HEK293T (cell line): ENCODE results near the gene INSIG2.

ENCODE experiments used
- BHLHE40 ChIP-seq: fragments of 450-650 bp; IDR thresholded peaks from 2 replicates; pipeline ENCODE4 v1.6.1; 2016; ENCODE audit warnings: mild to moderate bottlenecking, moderate library complexity, borderline replicate concordance
- CTBP1 ChIP-seq: fragments of 450-650 bp; IDR thresholded peaks from 2 replicates; pipeline ENCODE4 v1.6.1; 2016; ENCODE audit warnings: borderline replicate concordance
- ELF4 ChIP-seq: fragments of 450-650 bp; IDR thresholded peaks from 2 replicates; pipeline ENCODE4 v1.6.1; 2017; ENCODE audit warnings: antibody characterized with exemption
- FOXA1 ChIP-seq: fragments of 450-650 bp; IDR thresholded peaks from 2 replicates; pipeline ENCODE4 v1.6.1; 2016; ENCODE audit warnings: mild to moderate bottlenecking
- FOXK2 ChIP-seq: fragments of 450-650 bp; IDR thresholded peaks from 2 replicates; pipeline ENCODE4 v1.6.1; 2016; ENCODE audit warnings: mild to moderate bottlenecking
- FOXM1 ChIP-seq: fragments of 450-650 bp; IDR thresholded peaks from 2 replicates; pipeline ENCODE4 v1.6.1; 2017; ENCODE audit warnings: mild to moderate bottlenecking, borderline replicate concordance
- HDGF ChIP-seq: fragments of 450-650 bp; IDR thresholded peaks from 2 replicates; pipeline ENCODE4 v1.6.1; 2017; ENCODE audit warnings: antibody characterized with exemption, borderline replicate concordance
- SP1 ChIP-seq: fragments of 450-650 bp; IDR thresholded peaks from 2 replicates; pipeline ENCODE4 v1.6.1; 2017
- SUZ12 ChIP-seq: fragments of 450-650 bp; IDR thresholded peaks from 2 replicates; pipeline ENCODE4 v1.6.1; 2016; ENCODE audit warnings: mild to moderate bottlenecking
- TARDBP ChIP-seq: fragments of 450-650 bp; IDR thresholded peaks from 2 replicates; pipeline ENCODE4 v1.6.1; 2016
- ZNF384 ChIP-seq: fragments of 450-650 bp; IDR thresholded peaks from 2 replicates; pipeline ENCODE4 v1.6.1; 2016

DNA sequence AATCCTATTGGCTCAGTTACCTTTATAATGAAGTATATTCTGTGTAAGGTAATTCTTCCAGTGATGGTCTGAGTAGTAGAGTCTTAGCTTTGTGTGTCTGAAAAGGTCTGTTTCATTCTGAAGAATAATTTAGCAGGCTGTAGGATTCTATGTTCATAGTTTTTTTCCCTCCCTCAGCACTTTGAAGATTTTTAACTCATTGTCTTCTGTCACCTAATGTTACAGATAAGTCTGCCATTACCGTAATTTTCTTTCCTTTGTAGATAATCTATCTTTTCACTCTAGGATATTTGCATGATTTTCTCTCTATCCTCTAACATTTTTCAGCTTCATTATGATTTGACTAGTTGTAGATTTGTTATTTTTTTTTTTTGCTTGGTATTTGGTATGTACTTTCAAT lies 22.7 kb downstream of the INSIG2 start:
- TF ChIP-seq HDGF (no peak), ELF4 (no peak), FOXA1 (no peak), BHLHE40 (no peak), ZNF384 (no peak), FOXK2 (no peak), SUZ12 (no peak), SP1 (no peak), FOXM1 (no peak), TARDBP (no peak), CTBP1 (no peak)
